Stimulated activated CD8-positive, alpha-beta memory T cell treated with anti-CD3 and anti-CD28 coated beads, Interleukin-4, amount 100 ng/mL, for 4 hours (primary cell): ENCODE measurements around the gene FRAS1.
"Not testable (repeated sequence)": the region's sequence is repeated elsewhere in the genome, so short reads cannot be mapped to it uniquely, and the experiment has no call there.

ENCODE experiments used
- DNase-seq, 2 donors: peaks; one replicate each; pipeline ENCODE4 v3.0.0-alpha.2; 2020; ENCODE audit warnings: low read depth in 2 of 2, low spot score in 1 of 2

FRAS1 gene

GRCh38 chr4:78484574-78484973 lies 427.5 kb downstream of the FRAS1 start:
- DNase-seq, result no peak

GRCh38 chr4:78493731-78494130 lies 436.6 kb downstream of the FRAS1 start:
- DNase-seq, result no peak

GRCh38 chr4:78496021-78496643 lies 439.0 kb downstream of the FRAS1 start:
- DNase-seq, result no peak

- DNase-seq, result not testable (repeated sequence)
Measured at GRCh38 chr4:78506260-78506659, 449.1 kb downstream of the FRAS1 start.

GRCh38 chr4:78509043-78509442 lies 451.9 kb downstream of the FRAS1 start:
- DNase-seq, result no peak

GRCh38 chr4:78510108-78510507 lies 453.0 kb downstream of the FRAS1 start:
- DNase-seq, result no peak

- DNase-seq, result no peak
Measured at GRCh38 chr4:78510681-78511080, 453.6 kb downstream of the FRAS1 start.

GRCh38 chr4:78512357-78512920 lies 455.3 kb downstream of the FRAS1 start:
- DNase-seq, result no peak

- no peak for DNase-seq
Measured at GRCh38 chr4:78513411-78513975, 456.4 kb downstream of the FRAS1 start.

- DNase-seq, result no peak
Measured at GRCh38 chr4:78517050-78517652, 460.0 kb downstream of the FRAS1 start.

- no peak for DNase-seq
Measured at GRCh38 chr4:78518561-78518960, 461.4 kb downstream of the FRAS1 start.

GRCh38 chr4:78519962-78520361 lies 462.8 kb downstream of the FRAS1 start:
- DNase-seq, result no peak

GRCh38 chr4:78520808-78521226 lies 463.7 kb downstream of the FRAS1 start:
- DNase-seq, result no peak

GRCh38 chr4:78524009-78524408 lies 466.9 kb downstream of the FRAS1 start:
- DNase-seq, result no peak

- DNase-seq, result no peak
Measured at GRCh38 chr4:78525559-78525958, 468.4 kb downstream of the FRAS1 start.

GRCh38 chr4:78527103-78527502 lies 470.0 kb downstream of the FRAS1 start:
- DNase-seq, result no peak

GRCh38 chr4:78527555-78527954 lies 470.4 kb downstream of the FRAS1 start:
- DNase-seq, result no peak

- DNase-seq, result no peak
Measured at GRCh38 chr4:78528327-78528726, 471.2 kb downstream of the FRAS1 start.

- DNase-seq, result no peak
Measured at GRCh38 chr4:78529569-78530209, 472.6 kb downstream of the FRAS1 start.

- DNase-seq, result no peak
Measured at GRCh38 chr4:78532046-78532445, 474.9 kb downstream of the FRAS1 start.

GRCh38 chr4:78533854-78534253 lies 476.7 kb downstream of the FRAS1 start:
- no peak for DNase-seq
